KOPT-K1 (cell line): ENCODE results near the gene LDOC1.
"Not testable (repeated sequence)": the region's sequence is repeated elsewhere in the genome, so short reads cannot be mapped to it uniquely, and the experiment has no call there.

Experiments used
- H3K27ac ChIP-seq: fragments of 200-600 bp; sonication (generic); 2 replicates; pipeline ENCODE4 v1.5.1; 2016; ENCODE audit warnings: antibody characterized with exemption, mild to moderate bottlenecking, low read depth, low read length; ENCODE audit not compliant: poor library complexity, severe bottlenecking
- H3K36me3 ChIP-seq: fragments of 200-600 bp; sonication (generic); 2 replicates; pipeline ENCODE4 v1.5.1; 2017; ENCODE audit warnings: antibody characterized with exemption, mild to moderate bottlenecking, low read length, moderate library complexity; ENCODE audit not compliant: insufficient read depth
- H3K9me3 ChIP-seq: fragments of 200-600 bp; sonication (generic); 2 replicates; pipeline ENCODE4 v1.5.1; 2017; ENCODE audit warnings: antibody characterized with exemption, low read length, mild to moderate bottlenecking; ENCODE audit not compliant: insufficient read depth, poor library complexity, severe bottlenecking

Gene LDOC1

GRCh38 chrX:141176586-141177451 lies at the start of gene LDOC1:
TSS of gene LDOC1 (minus strand) at chrX:141177129. CDS start at chrX:141177021, 108 bp downstream.
- H3K27ac ChIP-seq: no peak within 1 kb of the TSS
- no peaks in the 10 kb centered on the region for H3K9me3 ChIP-seq
- no peaks in the 10 kb centered on the region for H3K36me3 ChIP-seq

- Histone ChIP-seq H3K36me3 (no peaks in the 10 kb centered on the region), H3K9me3 (no peaks in the 10 kb centered on the region), H3K27ac (no peak overlapping the region)
These were observed 44.7 kb upstream of the LDOC1 start for GRCh38 chrX:141221611-141222010.

GRCh38 chrX:141220342-141221008 lies 43.5 kb upstream of the LDOC1 start:
- no peaks in the 10 kb centered on the region for H3K36me3 ChIP-seq
- H3K9me3 ChIP-seq: no peaks in the 10 kb centered on the region
- H3K27ac ChIP-seq: no peak overlapping the region

GRCh38 chrX:141214196-141214595 lies 37.3 kb upstream of the LDOC1 start:
- H3K36me3 ChIP-seq: no peaks in the 10 kb centered on the region
- H3K9me3 ChIP-seq: no peaks in the 10 kb centered on the region
- H3K27ac ChIP-seq: no peak overlapping the region

GRCh38 chrX:141201962-141202361 lies 25.0 kb upstream of the LDOC1 start:
- H3K27ac ChIP-seq: no peak overlapping the region
- no peaks in the 10 kb centered on the region for H3K36me3 ChIP-seq
- no peaks in the 10 kb centered on the region for H3K9me3 ChIP-seq

- not testable (repeated sequence) for H3K27ac ChIP-seq, H3K36me3 ChIP-seq
These were observed 11.6 kb upstream of the LDOC1 start for GRCh38 chrX:141188573-141188972.

GRCh38 chrX:141185366-141185765 lies 8.4 kb upstream of the LDOC1 start:
- no peak overlapping the region for H3K27ac ChIP-seq
- no peaks in the 10 kb centered on the region for H3K9me3 ChIP-seq
- no peaks in the 10 kb centered on the region for H3K36me3 ChIP-seq

More at GRCh38 chrX:141188573-141188972, 11.6 kb upstream of the LDOC1 start:
- not testable (repeated sequence) for H3K9me3 ChIP-seq

GRCh38 chrX:141183000-141183399 lies 6.1 kb upstream of the LDOC1 start:
- Histone ChIP-seq H3K27ac (no peak overlapping the region), H3K9me3 (no peaks in the 10 kb centered on the region), H3K36me3 (no peaks in the 10 kb centered on the region)

- H3K27ac ChIP-seq: no peak overlapping the region
- no peaks in the 10 kb centered on the region for H3K36me3 ChIP-seq
- H3K9me3 ChIP-seq: no peaks in the 10 kb centered on the region
These were observed 3.9 kb upstream of the LDOC1 start for GRCh38 chrX:141180851-141181250.

GRCh38 chrX:141175786-141176185 lies 1.1 kb downstream of the LDOC1 start:
- Histone ChIP-seq H3K36me3 (no peaks in the 10 kb centered on the region), H3K9me3 (no peaks in the 10 kb centered on the region), H3K27ac (no peak overlapping the region)

- no peak overlapping the region for H3K27ac ChIP-seq
- no peaks in the 10 kb centered on the region for H3K9me3 ChIP-seq
- H3K36me3 ChIP-seq: no peaks in the 10 kb centered on the region
These were observed 12.5 kb downstream of the LDOC1 start for GRCh38 chrX:141164406-141164805.

- Histone ChIP-seq H3K9me3 (no peaks in the 10 kb centered on the region), H3K27ac (no peak overlapping the region)
These were observed 18.8 kb downstream of the LDOC1 start for GRCh38 chrX:141158084-141158483.

GRCh38 chrX:141155231-141155630 lies 21.7 kb downstream of the LDOC1 start:
- not testable (repeated sequence) for H3K27ac ChIP-seq, H3K36me3 ChIP-seq, H3K9me3 ChIP-seq

More at GRCh38 chrX:141158084-141158483, 18.8 kb downstream of the LDOC1 start:
- H3K36me3 ChIP-seq: no peaks in the 10 kb centered on the region

- no peaks in the 10 kb centered on the region for H3K36me3 ChIP-seq
- no peak overlapping the region for H3K27ac ChIP-seq
- H3K9me3 ChIP-seq: no peaks in the 10 kb centered on the region
These were observed 34.0 kb downstream of the LDOC1 start for GRCh38 chrX:141142946-141143345.

GRCh38 chrX:141133272-141133671 lies 43.7 kb downstream of the LDOC1 start:
- no peak overlapping the region for H3K27ac ChIP-seq
- no peaks in the 10 kb centered on the region for H3K9me3 ChIP-seq
- H3K36me3 ChIP-seq: no peaks in the 10 kb centered on the region
